Smooth muscle cell (in vitro differentiated cells): ENCODE measurements around the gene HOPX. TPM values are rescaled to one million over a fixed set of nuclear protein-coding genes. Genes with fewer than 3 reads are reported as not detected.

Experiments
- DNase-seq: peaks from one replicate; lab custom pipeline; 2025; ENCODE audit not compliant: unreplicated experiment; lab: John Stamatoyannopoulos, UW
- H2AFZ ChIP-seq: fragments of 200-600 bp; sonication (generic); 2 replicates; pipeline ENCODE4 v1.6.0; 2016; ENCODE audit warnings: antibody characterized with exemption, low read depth, mild to moderate bottlenecking
- H3F3A ChIP-seq: fragments of 200-600 bp; sonication (generic); 2 replicates; pipeline ENCODE4 v1.6.0; 2017; ENCODE audit warnings: antibody characterized with exemption, low read depth
- H3K27ac ChIP-seq: fragments of 200-600 bp; sonication (generic); 2 replicates; pipeline ENCODE4 v1.5.1; 2016; ENCODE audit warnings: low read depth, mild to moderate bottlenecking
- H3K27me3 ChIP-seq: fragments of 200-600 bp; sonication (generic); 2 replicates; pipeline ENCODE4 v1.6.1; 2016; ENCODE audit warnings: low read depth, mild to moderate bottlenecking
- H3K36me3 ChIP-seq: fragments of 200-600 bp; sonication (generic); 2 replicates; pipeline ENCODE4 v1.5.1; 2016; ENCODE audit warnings: low read depth
- H3K4me1 ChIP-seq: fragments of 200-600 bp; sonication (generic); 2 replicates; pipeline ENCODE4 v1.5.1; 2016; ENCODE audit warnings: low read depth
- H3K4me2 ChIP-seq: fragments of 200-600 bp; sonication (generic); 2 replicates; pipeline ENCODE4 v1.6.0; 2016; ENCODE audit warnings: mild to moderate bottlenecking
- H3K4me3 ChIP-seq: fragments of 200-600 bp; sonication (generic); 2 replicates; pipeline ENCODE4 v1.5.1; 2016; ENCODE audit warnings: mild to moderate bottlenecking
- H3K79me2 ChIP-seq: fragments of 200-600 bp; sonication (generic); 2 replicates; pipeline ENCODE4 v1.6.0; 2016; ENCODE audit warnings: low read depth, mild to moderate bottlenecking
- H3K9ac ChIP-seq: fragments of 200-600 bp; sonication (generic); 2 replicates; pipeline ENCODE4 v1.6.0; 2016; ENCODE audit warnings: low read depth
- H3K9me3 ChIP-seq: fragments of 200-600 bp; sonication (generic); replicated peaks from 2 replicates; pipeline ENCODE4 v1.5.1; 2016; ENCODE audit warnings: low read depth
- H4K20me1 ChIP-seq: fragments of 200-600 bp; sonication (generic); 2 replicates; pipeline ENCODE4 v1.6.0; 2016; ENCODE audit warnings: low read depth
- WGBS: methylation state at CpG from one replicate; pipeline ENCODE4 v1.1.7; 2016; ENCODE audit warnings: low lambda C conversion rate; 5-methylcytosine and 5-hydroxymethylcytosine counted together
- polyA plus RNA-seq: library from polyadenylated mRNA; unstranded; fragments of >200 nt; fragmentation: Nextera tagmentation; extraction: Ambion mirVana; gene quantifications from 2 replicates; pipeline ENCODE4 v1.2.1, GENCODE V29; 2016
- total RNA-seq: library from RNA; depleted of rRNA; stranded (reverse); fragments of >200 nt; gene quantifications from 2 replicates; pipeline ENCODE4 v1.2.3, GENCODE V29; 2014
- TF ChIP-seq, protein P1 (sequence below): fragments of 200-600 bp; sonication (generic); IDR thresholded peaks from 2 replicates; pipeline ENCODE4 v1.5.1; 2017; ENCODE audit warnings: borderline replicate concordance, mild to moderate bottlenecking, antibody characterized with exemption; ENCODE audit not compliant: insufficient read depth, poor library complexity, severe bottlenecking

Gene HOPX
- total and polyA plus RNA-seq, 2 experiments from 2014 or later = 86.9 to 111 TPM

DNA sequence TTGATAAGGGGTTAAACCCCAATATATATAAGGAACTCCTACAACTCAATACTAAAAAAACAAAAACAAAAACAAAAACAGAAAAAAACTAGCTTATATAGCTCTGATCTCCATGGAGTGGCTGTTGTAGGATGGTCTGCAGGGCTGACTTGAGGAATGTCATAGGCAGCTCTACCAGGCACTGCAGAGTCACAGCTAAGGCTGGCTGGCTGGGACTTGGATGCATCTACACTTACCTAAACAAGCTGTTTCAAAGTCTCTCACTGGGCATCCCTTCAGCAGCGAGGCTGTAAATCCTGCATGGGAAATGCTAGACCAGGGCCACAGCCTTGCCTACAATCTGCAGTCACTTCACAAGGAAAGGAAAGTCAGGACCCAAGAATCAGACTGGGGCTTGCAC is 61.3 kb downstream of the HOPX start:
- H3K27me3 ChIP-seq = no peaks in the 10 kb centered on the region
- H3F3A ChIP-seq = no peaks in the 10 kb centered on the region
- H3K4me1 ChIP-seq = peaks cover 5% of the 10 kb centered on the region
- H3K9ac ChIP-seq = no peak overlapping the region
- H3K27ac ChIP-seq = peak overlapping the region; percentile 29
- H3K4me2 ChIP-seq = peak overlapping the region; percentile 46
- no peaks in the 10 kb centered on the region for H4K20me1 ChIP-seq
- TF ChIP-seq, protein P1, sequence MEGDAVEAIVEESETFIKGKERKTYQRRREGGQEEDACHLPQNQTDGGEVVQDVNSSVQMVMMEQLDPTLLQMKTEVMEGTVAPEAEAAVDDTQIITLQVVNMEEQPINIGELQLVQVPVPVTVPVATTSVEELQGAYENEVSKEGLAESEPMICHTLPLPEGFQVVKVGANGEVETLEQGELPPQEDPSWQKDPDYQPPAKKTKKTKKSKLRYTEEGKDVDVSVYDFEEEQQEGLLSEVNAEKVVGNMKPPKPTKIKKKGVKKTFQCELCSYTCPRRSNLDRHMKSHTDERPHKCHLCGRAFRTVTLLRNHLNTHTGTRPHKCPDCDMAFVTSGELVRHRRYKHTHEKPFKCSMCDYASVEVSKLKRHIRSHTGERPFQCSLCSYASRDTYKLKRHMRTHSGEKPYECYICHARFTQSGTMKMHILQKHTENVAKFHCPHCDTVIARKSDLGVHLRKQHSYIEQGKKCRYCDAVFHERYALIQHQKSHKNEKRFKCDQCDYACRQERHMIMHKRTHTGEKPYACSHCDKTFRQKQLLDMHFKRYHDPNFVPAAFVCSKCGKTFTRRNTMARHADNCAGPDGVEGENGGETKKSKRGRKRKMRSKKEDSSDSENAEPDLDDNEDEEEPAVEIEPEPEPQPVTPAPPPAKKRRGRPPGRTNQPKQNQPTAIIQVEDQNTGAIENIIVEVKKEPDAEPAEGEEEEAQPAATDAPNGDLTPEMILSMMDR = no peak
- 28% methylated on average over 1 of the region's 1 CpG for WGBS
- H3K36me3 ChIP-seq = no peaks in the 10 kb centered on the region
- H3K79me2 ChIP-seq = no peaks in the 10 kb centered on the region
- H3K9me3 ChIP-seq = no peaks in the 10 kb centered on the region
- DNase-seq = no peak
- peak overlapping the region; percentile 54 for H2AFZ ChIP-seq
- H3K4me3 ChIP-seq = no peak overlapping the region

DNA sequence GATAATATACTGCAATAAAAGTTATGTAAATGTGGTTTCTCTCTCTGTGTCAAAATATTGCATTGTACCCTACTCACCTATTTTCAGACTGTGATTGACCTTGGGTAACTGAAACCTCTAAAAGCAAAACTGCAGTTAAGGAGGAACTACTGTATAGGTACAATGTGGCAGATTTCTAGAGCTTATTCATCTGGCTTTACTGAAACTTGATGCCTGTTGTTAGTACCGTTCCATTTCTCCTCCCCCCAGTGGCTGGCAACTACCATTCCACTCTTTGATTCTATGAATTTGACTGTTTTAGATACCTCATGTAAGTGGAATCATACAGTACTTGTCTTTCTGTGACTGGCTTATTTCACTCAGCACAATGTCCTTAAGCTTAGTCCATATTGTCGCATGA is 61.9 kb downstream of the HOPX start:
- Histone ChIP-seq H4K20me1 (no peaks in the 10 kb centered on the region), H3F3A (no peaks in the 10 kb centered on the region), H3K4me1 (peaks cover 5% of the 10 kb centered on the region), H3K27ac (peak overlapping the region; percentile 29), H3K4me2 (peak overlapping the region; percentile 46), H2AFZ (peak overlapping the region; percentile 14), H3K79me2 (no peaks in the 10 kb centered on the region), H3K36me3 (no peaks in the 10 kb centered on the region), H3K4me3 (no peak overlapping the region), H3K9me3 (no peaks in the 10 kb centered on the region), H3K27me3 (no peaks in the 10 kb centered on the region), H3K9ac (no peak overlapping the region)
- WGBS = 15% methylated on average over 2 of the region's 2 CpGs
- TF ChIP-seq, protein P1 = no peak
- no peak for DNase-seq

DNA sequence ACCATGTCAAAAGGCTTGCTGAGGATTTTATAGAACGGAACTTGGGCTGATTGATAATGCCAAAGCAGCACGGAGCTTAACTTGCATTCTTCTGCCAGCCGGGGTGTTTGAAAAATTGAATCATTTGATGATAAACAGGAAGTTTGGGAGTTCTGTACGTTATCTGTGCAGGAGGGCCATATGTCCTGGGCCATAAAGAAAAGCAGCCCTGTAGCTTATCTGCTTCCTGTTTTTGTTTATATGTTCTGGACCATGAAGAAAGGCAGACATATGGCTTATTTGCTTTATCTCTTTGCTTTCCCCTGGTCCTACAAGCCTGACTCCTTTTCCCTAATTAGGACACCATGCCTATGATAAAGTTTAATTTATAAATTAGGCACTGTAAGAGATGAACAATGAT is 62.4 kb downstream of the HOPX start:
- Histone ChIP-seq H3K27ac (peak overlapping the region; percentile 29), H3K4me2 (peak overlapping the region; percentile 46), H3K36me3 (no peaks in the 10 kb centered on the region), H3K27me3 (no peaks in the 10 kb centered on the region), H2AFZ (peak overlapping the region; percentile 14), H3F3A (no peaks in the 10 kb centered on the region), H3K79me2 (no peaks in the 10 kb centered on the region), H3K9ac (no peak overlapping the region), H3K4me3 (no peak overlapping the region), H4K20me1 (no peaks in the 10 kb centered on the region), H3K4me1 (peaks cover 5% of the 10 kb centered on the region), H3K9me3 (no peaks in the 10 kb centered on the region)
- DNase-seq = no peak
- WGBS = 17% methylated on average over 4 of the region's 4 CpGs
- TF ChIP-seq, protein P1 = no peak

DNA sequence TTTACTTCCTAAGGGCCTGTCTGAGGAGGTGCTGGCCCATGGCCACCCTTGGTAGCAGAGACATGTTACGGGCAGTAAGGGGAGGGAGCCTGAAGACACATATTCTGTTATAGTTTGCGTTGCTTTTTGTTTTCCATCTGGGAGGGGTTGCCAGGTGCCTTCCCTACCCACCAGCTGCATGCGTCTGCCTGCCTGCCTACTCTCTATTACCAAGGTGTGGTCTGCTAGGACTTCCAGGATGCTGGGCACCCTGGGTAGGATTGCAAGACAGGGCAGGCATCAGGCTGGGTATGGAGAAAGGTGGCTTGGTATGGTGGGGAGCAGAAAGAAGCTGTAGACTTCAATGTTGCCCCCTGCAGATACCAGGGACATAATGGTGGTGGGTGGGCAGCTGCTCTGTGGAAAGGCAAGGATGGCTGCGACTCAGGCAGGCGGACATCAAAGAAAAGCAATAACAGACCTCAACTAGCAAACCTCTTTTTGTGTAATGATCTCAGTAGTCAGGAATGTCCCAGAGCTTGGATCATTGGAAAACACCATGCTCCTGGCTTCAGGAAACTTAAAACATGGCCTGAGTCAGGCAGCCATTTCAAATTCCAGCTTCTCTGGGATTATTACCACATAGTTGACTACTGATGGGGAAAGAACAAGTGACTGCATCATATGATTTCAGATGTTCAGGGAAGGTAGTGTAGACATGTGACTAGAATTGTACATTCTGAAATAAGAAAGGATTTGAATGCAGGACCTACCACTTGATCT is 67.8 kb downstream of the HOPX start:
- no peak overlapping the region for H3K9ac ChIP-seq
- no peak for DNase-seq
- TF ChIP-seq, protein P1 = no peak

More for the DNA sequence above, 67.8 kb downstream of the HOPX start:
- no peaks in the 10 kb centered on the region for H3K79me2 ChIP-seq
- H3K27ac ChIP-seq = peak overlapping the region; percentile 24
- H3K36me3 ChIP-seq = no peaks in the 10 kb centered on the region
- H2AFZ ChIP-seq = no peak overlapping the region
- H3F3A ChIP-seq = no peaks in the 10 kb centered on the region
- WGBS = 72% methylated on average over 5 of the region's 5 CpGs
- H3K4me3 ChIP-seq = no peak overlapping the region
- no peaks in the 10 kb centered on the region for H4K20me1 ChIP-seq
- H3K27me3 ChIP-seq = no peaks in the 10 kb centered on the region
- no peaks in the 10 kb centered on the region for H3K4me1 ChIP-seq
- H3K9me3 ChIP-seq = no peaks in the 10 kb centered on the region
- no peak overlapping the region for H3K4me2 ChIP-seq
